GM13977 (cell line): ENCODE data around the gene MYCBPAP.

Source experiments
- DNase-seq: peaks from one replicate; pipeline ENCODE4 v3.0.0; 2012; ENCODE audit warnings: low spot score
- CTCF ChIP-seq: IDR thresholded peaks from 2 replicates; pipeline ENCODE4 v1.5.1; 2012; ENCODE audit warnings: mild to moderate bottlenecking, control low read depth; ENCODE audit not compliant: insufficient read depth; ENCODE audit errors: extremely low read depth, missing control alignments
- in situ Hi-C: fragments of 300-500 bp; cut with MboI; formaldehyde crosslinking; loops from one replicate; pipeline ENCODE4 v1.12.0; 2022; ENCODE audit warnings: low sequenced_read_pairs, low pct_unique_long_range_greater_than_20kb, mixed read lengths, inconsistent platforms; ENCODE audit not compliant: unreplicated experiment

Gene MYCBPAP

DNA sequence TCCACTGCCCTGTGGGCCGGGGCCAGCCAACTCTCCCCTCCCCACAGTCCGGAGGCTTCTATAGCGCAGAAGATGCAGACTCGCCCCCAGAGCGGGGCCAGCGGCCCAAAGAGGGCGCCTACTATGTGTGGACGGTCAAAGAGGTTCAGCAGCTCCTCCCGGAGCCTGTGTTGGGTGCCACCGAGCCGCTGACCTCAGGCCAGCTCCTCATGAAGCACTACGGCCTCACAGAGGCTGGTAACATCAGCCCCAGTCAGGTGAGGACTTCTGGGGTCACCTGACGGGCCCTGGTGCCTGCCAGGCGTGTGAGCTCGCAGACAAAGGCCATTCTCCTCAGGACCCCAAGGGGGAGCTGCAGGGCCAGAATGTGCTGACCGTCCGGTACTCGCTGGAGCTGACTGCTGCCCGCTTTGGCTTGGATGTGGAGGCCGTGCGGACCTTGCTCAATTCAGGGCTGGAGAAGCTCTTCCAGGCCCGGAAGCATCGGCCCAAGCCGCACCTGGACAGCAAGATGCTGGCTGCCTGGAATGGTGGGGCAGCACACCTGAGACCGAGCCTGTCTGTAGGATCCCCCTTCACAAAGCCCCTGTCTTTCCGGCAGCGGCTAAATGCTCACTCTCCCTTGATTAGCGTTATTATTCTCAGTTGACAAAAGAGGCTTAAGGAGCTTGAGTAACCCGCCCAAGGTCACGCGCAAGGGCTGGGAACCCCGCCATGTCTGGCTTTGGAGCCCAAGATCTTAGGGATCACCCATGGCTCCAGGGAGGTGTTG, 42.6 kb downstream of the MYCBPAP start:
- in situ Hi-C loops, result no loop called here
- TF ChIP-seq CTCF, result peak; percentile 55
- no peak for DNase-seq

DNA sequence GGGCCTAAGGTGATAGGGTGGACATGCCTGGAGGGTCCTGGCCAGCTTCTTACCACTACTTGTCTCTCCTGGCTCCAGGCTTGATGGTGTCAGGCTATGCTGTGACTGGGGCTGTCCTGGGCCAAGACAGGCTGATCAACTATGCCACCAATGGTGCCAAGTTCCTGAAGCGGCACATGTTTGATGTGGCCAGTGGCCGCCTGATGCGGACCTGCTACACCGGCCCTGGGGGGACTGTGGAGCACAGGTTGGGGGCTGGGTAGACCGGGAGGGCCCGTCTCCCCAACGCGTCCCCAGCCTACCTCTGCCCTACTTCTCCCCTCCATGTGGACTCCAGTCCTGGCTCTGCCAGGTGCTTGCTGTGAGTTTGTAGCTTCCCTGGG, 43.2 kb downstream of the MYCBPAP start:
- TF ChIP-seq CTCF, result no peak
- DNase-seq, result no peak
- in situ Hi-C loops, result no loop called here

GRCh38 chr17:50551884-50552283, 43.6 kb downstream of the MYCBPAP start:
- no peak for TF ChIP-seq CTCF
- in situ Hi-C loops, result no loop called here
- no peak for DNase-seq

- no peak for DNase-seq
- in situ Hi-C loops, result no loop called here
- TF ChIP-seq CTCF, result no peak
These were observed 46.0 kb downstream of the MYCBPAP start for GRCh38 chr17:50554201-50554600.

- DNase-seq, result no peak
- in situ Hi-C loops, result no loop called here
These were observed 48.6 kb downstream of the MYCBPAP start for GRCh38 chr17:50556803-50557202.

DNA sequence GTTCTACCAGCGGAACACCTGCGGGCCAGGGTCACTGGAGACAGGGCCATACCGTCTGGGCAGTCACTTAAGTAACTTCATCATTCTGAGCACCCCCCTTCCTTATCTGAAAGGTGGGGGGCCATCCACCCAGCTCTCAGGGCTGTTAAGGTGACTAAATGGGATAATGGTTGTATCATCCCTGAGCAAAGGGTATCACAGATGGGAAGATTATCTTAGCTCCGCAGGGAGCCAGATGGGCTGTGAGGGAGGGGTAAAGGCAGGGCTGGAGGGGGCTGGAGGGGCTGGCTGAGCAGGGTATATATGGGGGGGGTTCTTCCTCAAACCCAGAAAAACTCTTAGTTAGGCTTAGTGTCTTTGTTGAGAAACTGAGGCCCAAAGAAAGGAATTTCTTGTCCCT, 49.4 kb downstream of the MYCBPAP start:
- in situ Hi-C loops, result no loop called here
- DNase-seq, result no peak
- no peak for TF ChIP-seq CTCF

More at GRCh38 chr17:50556803-50557202, 48.6 kb downstream of the MYCBPAP start:
- no peak for TF ChIP-seq CTCF
